PC-9 (cell line): ENCODE data around the gene TMEM18.

Experiments used
- CTCF ChIP-seq: fragments of 200-600 bp; sonication (generic); conservative IDR thresholded peaks from 2 replicates; pipeline ENCODE4 v1.6.1; 2017; ENCODE audit warnings: mixed run types, antibody characterized with exemption, mild to moderate bottlenecking, moderate library complexity
- EZH2 ChIP-seq: fragments of 200-600 bp; sonication (generic); IDR thresholded peaks from 2 replicates; pipeline ENCODE4 v1.8.0; 2017; ENCODE audit warnings: antibody characterized with exemption, low read depth

GRCh38 chr2:631741-632140, 45.5 kb downstream of the TMEM18 start:
- TF ChIP-seq EZH2 = no peak
- TF ChIP-seq CTCF = no peak
